ENCODE results near the gene TMPRSS4. TPM values are rescaled to one million over a fixed set of nuclear protein-coding genes. Genes with fewer than 3 reads are reported as not detected.

The TMPRSS4 gene
- total and polyA plus RNA-seq, 2 of the 13 experiments (the other 11 are each of a cell fraction or from before 2014, with no cell fraction given): 0.32 TPM; not detected in 1

- Histone ChIP-seq H3K27me3 (ENCODE audit: control insufficient read depth in 1 of 2, insufficient read depth in 2 of 2, low read length in 2 of 2) (peaks cover 0 to 22% of the 10 kb centered on the region in 2 experiments; a peak in 1 of 5 replicates), H4K20me1 (ENCODE audit: insufficient read depth, low read length) (no peaks in the 10 kb centered on the region), H3K36me3 (replicated peaks in 1 of 2; ENCODE audit: control insufficient read depth in 1 of 2, insufficient read depth in 2 of 2, low read length in 2 of 2) (no peaks in the 10 kb centered on the region), H2AFZ (ENCODE audit: low read length) (no peak overlapping the region), H3K4me2 (ENCODE audit: low read depth, low read length) (no peak overlapping the region), H3K27ac (ENCODE audit: extremely low read length, insufficient read depth, low read length) (no peak overlapping the region), H3K4me3 (replicated peaks in 1 of 3; ENCODE audit: insufficient read depth in 1 of 3, low read depth in 2 of 3, low read length in 3 of 3) (no peak overlapping the region), H3K9ac (ENCODE audit: insufficient read depth, low read depth, low read length) (no peak overlapping the region), H3K79me2 (ENCODE audit: insufficient read depth, low read length) (no peaks in the 10 kb centered on the region), H3K9me3 (ENCODE audit: low read length) (no peaks in the 10 kb centered on the region), H3K4me1 (ENCODE audit: insufficient read depth, low read length) (0 out of 2 replicates have a peak, but pooled peaks cover under 1% of the 10 kb centered on the region)
- 39% methylated on average over 3 of the region's 3 CpGs for WGBS (ENCODE audit: low lambda C conversion rate)
- ChIA-PET CTCF (ENCODE audit: low intra/inter-chr PET ratio, low total read pairs) (no interaction called here), POLR2A (no interaction called here)
- ATAC-seq (no peak), DNase-seq (ENCODE audit: low spot score) (no peak), FAIRE-seq (no peak)
- in situ Hi-C loops (cut with HindIII; ENCODE audit: extremely low pct_ligation_motif_present, low pct_unique_long_range_greater_than_20kb) (no loop called here), intact Hi-C loops (cut with micrococcal nuclease; ENCODE audit: unreplicated experiment) (no loop called here)
- TF ChIP-seq DNMT3B (CRISPR knock-in tag; conservative IDR thresholded peaks at IDR 0.05): no peak
- BruUV-seq (replicated peaks): no TSS peak
Observed at GRCh38 chr11:118071416-118072030, 5.4 kb upstream of the TMPRSS4 start.

GRCh38 chr11:118073554-118073953 lies 3.3 kb upstream of the TMPRSS4 start:
- no peak overlapping the region for H2AFZ ChIP-seq (ENCODE audit: low read length)
- H3K79me2 ChIP-seq (ENCODE audit: insufficient read depth, low read length): no peaks in the 10 kb centered on the region
- no peaks in the 10 kb centered on the region for H3K9me3 ChIP-seq (ENCODE audit: low read length)
- ChIA-PET CTCF (ENCODE audit: low intra/inter-chr PET ratio, low total read pairs) (no interaction called here), POLR2A (no interaction called here)
- H3K4me3 ChIP-seq (replicated peaks in 1 of 3; ENCODE audit: insufficient read depth in 1 of 3, low read depth in 2 of 3, low read length in 3 of 3): no peak overlapping the region
- H3K9ac ChIP-seq (ENCODE audit: insufficient read depth, low read depth, low read length): no peak overlapping the region
- no TSS peak for BruUV-seq (replicated peaks)
- ATAC-seq (no peak; the same call in 2 of the 3 replicates), DNase-seq (ENCODE audit: low spot score) (no peak), FAIRE-seq (no peak)
- no peak overlapping the region for H3K4me2 ChIP-seq (ENCODE audit: low read depth, low read length)
- intact Hi-C loops (cut with micrococcal nuclease; ENCODE audit: unreplicated experiment) (no loop called here), in situ Hi-C loops (cut with HindIII; ENCODE audit: extremely low pct_ligation_motif_present, low pct_unique_long_range_greater_than_20kb) (no loop called here)
- H3K27me3 ChIP-seq (ENCODE audit: control insufficient read depth in 1 of 2, insufficient read depth in 2 of 2, low read length in 2 of 2): peaks cover 0 to 27% of the 10 kb centered on the region in 2 experiments; a peak in 2 of 5 replicates
- no peak overlapping the region for H3K27ac ChIP-seq (ENCODE audit: extremely low read length, insufficient read depth, low read length)
- H3K36me3 ChIP-seq (replicated peaks in 1 of 2; ENCODE audit: control insufficient read depth in 1 of 2, insufficient read depth in 2 of 2, low read length in 2 of 2): no peaks in the 10 kb centered on the region
- H4K20me1 ChIP-seq (ENCODE audit: insufficient read depth, low read length): no peaks in the 10 kb centered on the region
- WGBS (ENCODE audit: low lambda C conversion rate): 33% methylated on average over 5 of the region's 9 CpGs
- no peak for TF ChIP-seq ZBTB14 (CRISPR knock-in tag; IDR thresholded peaks at IDR 0.05)
- TF ChIP-seq YEATS2 (CRISPR knock-in tag; IDR thresholded peaks at IDR 0.05; ENCODE audit: borderline replicate concordance): no peak
- no peak for TF ChIP-seq GTF2F1 (IDR thresholded peaks at IDR 0.05; ENCODE audit: low read length)
- no peak for TF ChIP-seq THYN1 (CRISPR knock-in tag; IDR thresholded peaks at IDR 0.05; ENCODE audit: borderline replicate concordance, low read depth)
- TF ChIP-seq MAFG (CRISPR knock-in tag; IDR thresholded peaks at IDR 0.05): no peak
- TF ChIP-seq SATB2 (CRISPR knock-in tag; IDR thresholded peaks at IDR 0.05): no peak
- no peak for TF ChIP-seq PPARG (CRISPR knock-in tag; conservative IDR thresholded peaks at IDR 0.05)
- TF ChIP-seq MAZ (IDR thresholded peaks at IDR 0.05; ENCODE audit: borderline replicate concordance, low read depth, low read length): no peak
- TF ChIP-seq MAZ (CRISPR knock-in tag; IDR thresholded peaks at IDR 0.05; ENCODE audit: low read depth): no peak
- TF ChIP-seq BCL3 (CRISPR knock-in tag; IDR thresholded peaks at IDR 0.05): no peak
- TF ChIP-seq HNF4A (CRISPR knock-in tag; IDR thresholded peaks at IDR 0.05): no peak
- 0 out of 2 replicates have a peak, but pooled peaks cover 7% of the 10 kb centered on the region for H3K4me1 ChIP-seq (ENCODE audit: insufficient read depth, low read length)

Data from HepG2 (cell line).